ENCODE measurements around the gene PTPRE.

Gene PTPRE

DNA sequence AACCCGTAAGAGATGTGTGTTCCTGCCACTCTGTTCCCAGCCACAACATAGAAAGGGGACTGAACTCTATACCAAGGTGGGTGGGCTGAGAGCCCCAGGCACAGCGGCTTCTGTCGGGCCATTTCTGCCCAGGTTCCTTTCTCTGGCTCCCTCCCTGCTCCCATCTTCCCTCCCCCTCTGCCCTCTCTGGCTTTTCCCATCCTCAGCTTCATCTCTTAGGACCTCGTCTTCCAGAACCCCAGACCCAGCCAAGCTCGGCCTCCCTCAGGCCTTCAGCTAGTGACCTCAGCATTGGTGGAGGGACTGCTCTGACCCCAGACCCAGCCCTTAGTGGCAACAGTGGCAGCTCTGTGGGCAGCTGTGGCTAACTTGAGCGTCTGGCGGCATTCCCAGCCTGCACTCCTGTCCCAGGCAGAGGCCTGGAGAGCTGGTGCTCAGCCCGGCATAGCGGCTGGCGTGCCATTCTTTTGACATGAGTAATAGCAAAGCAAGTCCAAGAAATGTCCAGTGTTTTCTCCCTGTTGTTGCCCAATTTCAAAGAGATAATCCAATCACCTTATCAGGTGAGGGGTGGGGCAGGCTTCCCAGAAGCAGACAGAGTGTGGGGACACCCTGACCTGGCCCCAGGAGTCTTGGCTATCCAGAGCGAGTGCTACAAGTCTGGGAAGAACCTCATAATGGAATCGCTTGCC is 15.9 kb downstream of the PTPRE start:
- no peak overlapping the region for H3K4me3 ChIP-seq (ENCODE audit: low read depth, low read length)

DNA sequence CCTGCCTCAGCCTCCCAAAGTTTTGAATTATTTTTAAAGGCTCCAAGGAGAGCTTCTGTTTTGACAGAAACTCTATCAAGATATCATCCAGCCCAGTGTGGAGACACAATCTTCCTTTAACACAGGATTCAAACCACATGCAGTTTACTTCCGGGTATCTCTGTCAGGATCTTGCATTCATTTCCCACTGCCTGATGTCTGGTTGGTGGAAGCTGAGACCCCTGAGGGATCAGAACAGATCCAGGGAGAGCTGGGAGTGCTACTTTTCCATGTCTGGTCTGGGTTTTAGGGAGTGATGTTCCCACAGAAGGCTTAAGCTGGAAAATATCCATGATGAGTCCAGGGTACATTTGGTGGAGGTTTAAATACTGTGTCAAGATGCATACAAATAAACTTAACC is 16.7 kb downstream of the PTPRE start:
- H3K4me3 ChIP-seq (ENCODE audit: low read depth, low read length), result no peak overlapping the region

DNA sequence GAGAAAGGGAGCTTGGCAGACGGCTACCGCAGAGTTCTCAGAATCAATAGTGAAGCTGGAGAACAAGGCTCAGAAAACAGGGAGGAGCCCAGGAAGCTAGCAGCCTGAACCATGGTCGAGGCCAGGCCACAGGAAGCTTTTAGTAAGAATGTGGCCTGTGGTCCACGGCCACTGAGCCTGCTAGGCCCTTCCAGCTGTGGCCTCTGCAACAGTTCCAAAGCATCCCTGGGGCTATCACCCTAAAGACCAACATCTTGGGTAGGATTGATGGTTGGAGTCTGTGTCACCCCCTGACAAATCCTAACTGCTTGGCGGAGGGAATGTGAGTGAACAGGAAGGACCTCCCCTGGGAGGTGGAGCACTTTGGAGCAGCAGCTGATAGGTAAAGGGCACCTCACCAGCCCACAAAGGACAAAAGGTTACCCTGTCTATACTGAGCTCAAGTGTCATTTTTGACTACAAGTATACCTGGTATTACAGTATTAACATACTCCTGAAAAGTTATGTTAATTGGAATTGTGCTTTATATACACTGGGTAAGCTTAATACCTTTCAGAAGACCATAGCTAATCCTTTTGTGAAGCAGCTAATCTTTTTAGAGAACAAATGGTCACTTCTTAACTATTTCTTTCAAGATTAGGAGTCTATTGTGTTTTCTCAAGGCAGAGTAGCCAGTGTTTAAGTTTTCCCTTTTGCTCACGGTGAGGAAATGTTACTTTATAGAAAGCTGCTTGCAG is 18.7 kb downstream of the PTPRE start:
- H3K4me3 ChIP-seq (ENCODE audit: low read depth, low read length), result no peak overlapping the region

DNA sequence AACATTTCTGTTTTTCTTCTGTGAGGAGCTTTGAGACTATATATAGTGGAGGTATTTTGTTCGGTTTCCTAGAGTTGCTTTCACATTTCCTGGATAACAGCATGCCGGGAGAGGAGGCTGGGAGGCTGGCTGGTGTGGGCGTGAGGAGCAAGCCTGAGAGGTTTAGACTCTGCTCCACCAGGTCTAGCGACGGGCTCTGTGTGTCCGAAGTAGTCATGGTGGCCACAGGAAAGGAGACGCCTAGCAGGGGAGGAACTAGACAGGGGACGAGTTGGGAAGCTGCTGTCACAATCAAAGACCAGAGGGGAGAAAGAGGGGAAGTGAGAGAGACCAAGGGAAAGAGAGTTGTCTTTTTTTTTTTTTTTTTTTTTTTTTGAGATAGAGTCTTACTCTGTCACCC is 19.6 kb downstream of the PTPRE start:
- no peak overlapping the region for H3K4me3 ChIP-seq (ENCODE audit: low read depth, low read length)

- no peak overlapping the region for H3K4me3 ChIP-seq (ENCODE audit: low read depth, low read length)
Observed at GRCh38 chr10:127928021-127928806, 21.3 kb downstream of the PTPRE start.

DNA sequence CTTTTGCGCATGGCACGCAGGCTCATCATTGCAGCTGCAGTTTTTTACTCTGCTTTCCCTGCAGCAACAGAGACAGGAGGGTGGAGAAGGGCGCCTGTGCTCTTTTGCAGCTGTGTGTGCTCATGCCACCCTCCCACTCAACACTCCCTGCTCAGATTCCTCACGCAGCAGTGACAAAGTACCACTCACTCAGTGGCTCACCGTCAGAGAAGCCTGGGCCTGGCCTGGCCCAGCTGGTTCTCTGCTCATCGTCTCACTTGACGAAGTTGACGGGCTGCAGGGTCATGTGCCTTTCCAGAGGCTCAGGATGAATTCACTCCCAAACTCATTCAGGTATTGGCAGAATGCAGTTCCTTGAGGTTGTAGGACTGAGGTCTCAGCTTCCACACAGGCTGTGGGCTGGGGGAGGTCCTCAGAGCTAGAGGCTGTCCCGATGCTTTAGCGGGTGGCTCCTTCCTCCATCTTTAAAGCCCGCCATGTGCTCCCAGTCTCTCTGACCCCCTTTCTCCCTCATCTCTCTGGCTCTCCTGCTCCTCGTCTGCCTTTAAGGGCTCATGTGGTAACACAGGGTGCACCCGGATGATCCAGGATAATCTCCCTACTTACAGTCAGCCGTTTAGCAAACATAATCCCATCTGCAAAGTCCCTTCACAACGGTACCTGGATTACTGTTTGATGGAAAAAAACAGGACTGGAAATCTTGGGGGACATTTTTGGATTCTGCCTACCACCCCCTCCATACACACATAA is 25.8 kb downstream of the PTPRE start:
- no peak overlapping the region for H3K4me3 ChIP-seq (ENCODE audit: low read depth, low read length)

DNA sequence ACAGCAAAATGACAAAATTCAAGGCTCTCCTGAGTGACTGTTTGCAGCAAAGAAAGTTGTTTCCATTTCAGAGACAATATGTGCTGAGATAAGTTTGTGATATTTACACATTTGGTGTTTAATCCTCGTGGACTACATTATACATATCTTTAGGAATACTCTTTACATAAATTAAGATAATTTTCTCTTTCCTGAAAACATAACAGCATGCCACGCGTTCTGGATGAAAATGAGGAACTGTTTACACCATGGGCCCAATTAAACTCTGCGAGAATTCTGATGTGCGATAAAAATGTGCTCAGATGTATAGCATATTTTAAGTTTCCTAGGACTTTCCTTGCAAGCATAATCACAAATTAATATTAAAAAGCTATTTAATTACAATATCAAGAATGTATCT is 26.4 kb downstream of the PTPRE start:
- H3K4me3 ChIP-seq (ENCODE audit: low read depth, low read length), result no peak overlapping the region

- no peak overlapping the region for H3K4me3 ChIP-seq (ENCODE audit: low read depth, low read length)
Observed at GRCh38 chr10:127934383-127934782, 27.5 kb downstream of the PTPRE start.

DNA sequence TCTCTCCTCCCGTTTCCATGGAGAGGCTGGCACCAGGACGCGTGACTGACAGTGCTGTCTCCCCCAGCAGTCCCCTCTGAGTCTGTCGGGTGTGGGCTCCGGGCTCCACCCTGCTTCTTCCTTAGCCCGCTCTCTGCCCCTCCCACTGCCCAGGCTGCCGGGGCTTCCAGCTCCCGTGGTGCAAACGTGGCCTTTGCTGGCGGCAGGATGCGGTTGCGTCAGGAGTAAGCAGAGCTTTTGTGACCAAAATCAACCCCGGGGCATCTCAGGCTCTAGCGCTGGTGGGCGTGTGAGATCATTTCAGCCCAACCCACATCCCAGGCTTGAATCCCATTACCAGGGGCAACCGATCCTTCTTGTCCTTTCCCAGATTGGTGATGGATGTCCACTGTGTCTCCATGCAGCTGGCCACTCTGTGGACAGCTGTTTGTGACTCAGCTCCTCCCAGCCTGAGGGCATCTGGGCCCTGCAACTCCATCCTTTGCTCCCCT is 28.2 kb downstream of the PTPRE start:
- H3K4me3 ChIP-seq (ENCODE audit: low read depth, low read length), result no peak overlapping the region

GRCh38 chr10:127937069-127937468 is 30.2 kb downstream of the PTPRE start:
- H3K4me3 ChIP-seq (ENCODE audit: low read depth, low read length), result no peak overlapping the region

GRCh38 chr10:127937915-127938463 is 31.1 kb downstream of the PTPRE start:
- no peak overlapping the region for H3K4me3 ChIP-seq (ENCODE audit: low read depth, low read length)

GRCh38 chr10:127939786-127940330 is 33.0 kb downstream of the PTPRE start:
- H3K4me3 ChIP-seq (ENCODE audit: low read depth, low read length), result no peak overlapping the region

DNA sequence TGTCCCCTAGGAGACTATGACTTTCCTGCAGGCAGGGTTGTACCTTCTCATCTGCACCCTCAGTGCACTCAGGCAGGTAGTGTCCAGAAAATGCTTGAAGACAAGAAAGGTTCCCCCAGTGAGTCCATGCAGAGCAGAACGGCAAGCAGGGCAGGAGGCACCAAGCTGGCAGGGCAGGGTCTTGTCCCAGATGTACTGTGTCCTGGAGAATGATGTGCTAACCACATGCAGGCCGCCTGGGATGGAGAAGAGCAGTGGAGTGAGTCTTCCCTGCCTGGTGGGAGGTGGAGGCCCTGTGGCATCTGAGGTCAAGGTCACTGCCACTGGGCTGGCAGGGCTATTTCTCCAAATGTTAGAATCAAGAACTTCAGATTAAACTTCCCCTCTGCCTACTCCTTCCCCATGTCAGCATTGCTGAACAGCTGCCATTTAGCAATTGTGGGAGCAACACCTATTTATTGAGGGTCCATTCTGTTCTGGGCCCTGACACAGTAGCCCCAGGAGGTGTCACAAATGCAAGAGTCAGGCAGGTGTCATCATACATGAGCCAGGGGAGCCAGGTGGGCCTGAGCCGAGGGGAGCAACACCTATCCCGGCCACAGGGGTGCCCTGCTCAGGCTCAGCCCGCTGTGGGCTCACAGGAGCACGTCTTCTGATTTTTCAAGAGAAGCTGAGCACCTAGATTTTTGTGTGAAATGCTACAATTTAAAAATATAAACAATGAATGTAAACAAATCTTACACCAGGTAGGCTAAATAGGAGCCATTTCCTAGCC is 34.1 kb downstream of the PTPRE start:
- H3K4me3 ChIP-seq (ENCODE audit: low read depth, low read length), result no peak overlapping the region

DNA sequence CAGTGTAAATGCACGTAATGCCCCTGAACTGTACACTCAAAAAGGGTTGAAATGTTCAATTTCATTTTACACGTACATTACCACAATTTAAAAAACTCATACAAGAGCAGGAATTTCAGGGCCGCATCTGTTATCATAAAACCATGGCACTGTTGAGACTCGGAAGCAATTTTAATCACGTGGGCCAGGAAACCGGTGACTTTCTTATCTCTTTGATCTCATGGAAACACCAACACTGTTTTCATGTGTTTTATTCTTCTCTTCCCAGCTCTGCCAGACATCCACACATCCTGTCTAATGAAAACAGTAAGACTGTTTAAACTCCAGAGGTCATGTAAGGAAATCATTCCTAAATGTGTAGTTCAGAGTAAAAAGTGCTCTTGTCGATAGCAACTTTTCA is 35.9 kb downstream of the PTPRE start:
- no peak overlapping the region for H3K4me3 ChIP-seq (ENCODE audit: low read depth, low read length)

DNA sequence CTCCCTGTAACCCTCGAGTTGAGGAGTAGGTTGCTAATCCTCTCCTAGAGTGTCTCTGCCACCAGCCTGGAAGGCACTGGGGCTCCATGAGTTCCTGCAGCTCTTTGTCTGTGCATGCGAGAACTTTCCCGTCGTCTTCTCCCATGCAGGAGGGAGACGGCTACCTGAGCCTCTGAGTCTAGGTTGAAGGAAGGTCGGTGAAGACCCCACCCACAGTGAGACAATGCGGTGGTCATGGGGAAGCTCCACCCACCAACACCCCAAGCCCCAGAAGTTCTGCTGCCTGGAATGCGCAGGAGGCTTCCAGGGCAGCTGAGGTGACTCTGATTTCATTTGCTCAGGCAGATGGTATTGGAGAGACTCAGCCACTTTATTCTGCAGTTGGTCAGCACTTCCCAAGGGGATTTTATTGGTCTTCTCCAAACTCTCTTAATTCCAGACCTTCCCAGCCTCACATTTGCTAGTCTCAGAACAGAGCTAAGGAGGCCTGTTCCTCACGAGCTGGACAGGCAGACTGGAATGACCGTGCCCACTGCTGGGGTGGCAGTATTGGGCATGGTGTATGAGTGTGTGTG is 36.5 kb downstream of the PTPRE start:
- H3K4me3 ChIP-seq (ENCODE audit: low read depth, low read length), result no peak overlapping the region

DNA sequence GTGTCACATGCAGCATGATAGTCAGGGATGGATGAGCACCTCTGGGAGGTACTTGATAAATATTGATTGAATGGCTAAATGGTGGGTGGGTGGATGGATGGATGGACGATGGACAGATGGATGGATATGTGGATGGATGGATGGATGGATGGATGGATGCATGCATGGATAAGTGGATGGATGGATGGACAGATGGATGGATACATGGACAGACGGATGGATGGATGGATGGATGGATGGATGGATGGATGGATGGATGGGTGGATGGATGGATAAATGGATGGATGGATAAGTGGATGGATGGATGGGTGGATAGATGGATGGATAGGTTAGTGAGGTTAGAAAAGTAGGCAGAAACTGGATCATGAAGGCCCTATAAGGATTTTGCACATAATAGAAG is 37.4 kb downstream of the PTPRE start:
- H3K4me3 ChIP-seq (ENCODE audit: low read depth, low read length), result no peak overlapping the region

DNA sequence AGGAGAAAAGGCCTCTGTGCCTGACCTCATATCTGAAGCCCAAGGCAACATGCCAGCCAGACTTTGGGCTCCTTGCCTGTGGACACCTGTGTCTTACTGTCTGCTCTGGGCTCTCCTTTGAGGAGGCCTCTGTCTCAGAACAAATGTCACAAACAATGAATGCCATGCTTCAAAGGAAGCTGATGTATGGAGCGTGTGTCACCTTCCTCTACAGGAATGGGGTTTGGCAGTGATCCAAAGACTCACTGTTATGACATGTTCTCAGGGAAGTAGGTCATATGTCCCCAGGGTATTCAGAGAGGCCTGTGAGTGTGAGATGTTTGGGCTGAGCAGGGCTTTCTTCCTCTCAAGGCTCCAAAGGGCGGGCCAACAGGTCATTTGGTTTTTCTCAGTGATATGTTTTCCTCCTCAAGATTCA is 38.4 kb downstream of the PTPRE start:
- no peak overlapping the region for H3K4me3 ChIP-seq (ENCODE audit: low read depth, low read length)

GRCh38 chr10:127945948-127946711 is 39.2 kb downstream of the PTPRE start:
- no peak overlapping the region for H3K4me3 ChIP-seq (ENCODE audit: low read depth, low read length)

DNA sequence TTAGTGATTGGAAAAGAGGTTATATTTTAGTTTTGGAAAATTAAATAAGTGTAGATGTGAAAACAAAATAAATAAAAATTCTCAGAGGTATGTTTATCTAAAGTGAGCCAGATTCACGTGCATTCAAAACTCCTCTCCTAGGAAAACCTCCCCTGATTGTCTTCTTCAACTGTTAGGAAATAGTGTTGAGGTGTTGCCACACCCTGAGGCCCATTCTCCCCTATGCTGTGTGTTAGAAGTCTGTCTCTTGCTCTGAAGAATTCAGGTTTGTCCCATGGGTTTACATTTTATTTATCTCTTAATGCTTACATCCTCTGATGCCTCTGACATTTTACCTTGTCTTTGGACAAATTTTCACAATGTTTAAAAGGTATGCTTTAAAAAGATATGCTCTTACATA is 40.3 kb downstream of the PTPRE start:
- H3K4me3 ChIP-seq (ENCODE audit: low read depth, low read length), result no peak overlapping the region
